CD4-positive, alpha-beta T cell (primary cell): ENCODE results near the gene MATN1. TPM values are rescaled to one million over a fixed set of nuclear protein-coding genes. Genes with fewer than 3 reads are reported as not detected.
A peak's percentile ranks its signal among the peaks of the same experiment; 100 is the strongest.

Experiments used
- ATAC-seq: fragments of 200-7000 bp; cut with Tn5 transposase; one replicate; pipeline ENCODE4 v1.10.0; 2022; ENCODE audit warnings: mild to moderate bottlenecking; ENCODE audit not compliant: poor library complexity
- CTCF ChIA-PET: fragments of 350-600 bp; sonication (Branson Sonifier 250); formaldehyde crosslinking; loops from one replicate; lab custom pipeline; 2021; ENCODE audit warnings: antibody characterized with exemption, inconsistent platforms; lab: Charles Lee
- POLR2A ChIA-PET: fragments of 350-600 bp; sonication (Branson Sonifier 250); formaldehyde crosslinking; loops from one replicate; lab custom pipeline; 2021; ENCODE audit warnings: antibody characterized with exemption, inconsistent platforms; lab: Charles Lee
- DNase-seq, 14 experiments: peaks; one replicate each; pipeline ENCODE4 v3.0.0-alpha.2; 2013 to 2020; ENCODE audit warnings: mixed read lengths in 2 of 14
- H3K27ac ChIP-seq, 2 donors: one replicate each; pipeline versions ENCODE4 v1.5.1 to v1.7.0; 2013; ENCODE audit warnings: low read length in 2 of 2, low read depth in 1 of 2, mild to moderate bottlenecking in 1 of 2
- H3K27me3 ChIP-seq, 2 experiments: 1 replicate in 1 of 2; 2 replicates in 1 of 2; pipeline versions ENCODE4 v1.6.1 to v1.7.0; 2013; ENCODE audit warnings: low read length in 2 of 2, control low read depth in 1 of 2, mild to moderate bottlenecking in 1 of 2, moderate library complexity in 1 of 2; ENCODE audit not compliant: insufficient read depth in 2 of 2, control insufficient read depth in 1 of 2
- H3K36me3 ChIP-seq: one replicate; pipeline ENCODE4 v1.6.1; 2013; ENCODE audit warnings: low read length, control low read depth; ENCODE audit not compliant: insufficient read depth
- H3K4me1 ChIP-seq: one replicate; pipeline ENCODE4 v1.6.1; 2013; ENCODE audit warnings: low read length, control low read depth; ENCODE audit not compliant: insufficient read depth
- H3K4me3 ChIP-seq: one replicate; pipeline ENCODE4 v1.5.1; 2013; ENCODE audit warnings: mild to moderate bottlenecking, low read length, moderate library complexity
- H3K9me3 ChIP-seq, 2 experiments: 1 replicate in 1 of 2; 2 replicates in 1 of 2; pipeline versions ENCODE4 v1.6.1 to v1.7.0; 2013; ENCODE audit warnings: low read length in 2 of 2, mild to moderate bottlenecking in 2 of 2, control low read depth in 1 of 2, moderate library complexity in 1 of 2; ENCODE audit not compliant: control insufficient read depth in 1 of 2, insufficient read depth in 1 of 2
- H3K27ac Mint-ChIP-seq: one replicate; pipeline ENCODE4 v1.8.0; 2020; ENCODE audit warnings: mixed read lengths
- H3K27me3 Mint-ChIP-seq: one replicate; pipeline ENCODE4 v1.8.0; 2021; ENCODE audit warnings: mixed read lengths
- H3K36me3 Mint-ChIP-seq: one replicate; pipeline ENCODE4 v1.8.0; 2021; ENCODE audit warnings: low read depth, mixed read lengths
- H3K4me1 Mint-ChIP-seq: one replicate; pipeline ENCODE4 v1.8.0; 2021; ENCODE audit warnings: low read depth, mixed read lengths
- H3K4me3 Mint-ChIP-seq: one replicate; pipeline ENCODE4 v1.8.0; 2020; ENCODE audit warnings: mild to moderate bottlenecking, mixed read lengths
- H3K9me3 Mint-ChIP-seq: one replicate; pipeline ENCODE4 v1.8.0; 2020; ENCODE audit warnings: mixed read lengths
- CTCF ChIP-seq: fragments of 200-600 bp; IDR thresholded peaks from one replicate; pipeline ENCODE4 v1.8.0; 2022; ENCODE audit warnings: antibody characterized with exemption, mild to moderate bottlenecking
- intact Hi-C, 2 experiments: fragments of 100-400 bp; cut with DNase I in 1 of 2; cut with micrococcal nuclease in 1 of 2; formaldehyde crosslinking; loops; one replicate each; pipeline versions ENCODE4 v1.15.1 to v1.9.0; 2023 to 2025; cut with DNase I, micrococcal nuclease
- total RNA-seq, 174 experiments: library from RNA in 2 of 174; stranded (reverse) in 2 of 174; gene quantifications; one replicate each; pipeline ENCODE4 v1.2.3 and lab custom pipeline; 2021 to 2026

The MATN1 gene
- total RNA-seq, 2 experiments from 2014 or later = 2.5 to 2.7 TPM

- H3K27me3 ChIP-seq = no peaks in the 10 kb centered on the region
- Mint-ChIP-seq H3K27ac (peak overlapping the region; percentile 96), H3K36me3 (peaks cover 100% of the 10 kb centered on the region), H3K9me3 (no peaks in the 10 kb centered on the region), H3K4me1 (peaks cover 57% of the 10 kb centered on the region), H3K27me3 (no peaks in the 10 kb centered on the region), H3K4me3 (peak overlapping the region; percentile 32)
- no peak overlapping the region for H3K4me3 ChIP-seq
- ATAC-seq (no peak), DNase-seq (no peak)
- intact Hi-C loops = no loop called here
- no peaks in the 10 kb centered on the region for H3K9me3 ChIP-seq
- peak overlapping the region in 1 of 2 donors; percentile 35 for H3K27ac ChIP-seq
- peaks cover 97% of the 10 kb centered on the region for H3K36me3 ChIP-seq
- CTCF ChIA-PET = interaction anchor here (1.4 to 1.9 kb wide), 2 partner anchors 41 kb away, joined by 6 read pairs; no protein-coding TSS in a partner anchor
- POLR2A ChIA-PET = interaction anchor here (1.1 to 2.5 kb wide), 3 partner anchors 8 to 23 kb away, joined by 3 to 11 read pairs (median 5); partner anchors contain the start of gene LAPTM5
- no peak for TF ChIP-seq CTCF
- H3K4me1 ChIP-seq = peaks cover 55% of the 10 kb centered on the region
These were observed 14.8 kb upstream of the MATN1 start for GRCh38 chr1:30738040-30738714.

GRCh38 chr1:30737357-30738039 is 14.1 kb upstream of the MATN1 start:
- Mint-ChIP-seq H3K27ac (peak overlapping the region; percentile 96), H3K4me1 (peaks cover 51% of the 10 kb centered on the region), H3K27me3 (no peaks in the 10 kb centered on the region), H3K36me3 (peaks cover 100% of the 10 kb centered on the region), H3K4me3 (no peak overlapping the region), H3K9me3 (no peaks in the 10 kb centered on the region)
- H3K4me3 ChIP-seq = no peak overlapping the region
- H3K36me3 ChIP-seq = peaks cover 97% of the 10 kb centered on the region
- POLR2A ChIA-PET = interaction anchor here (0.7 to 2.5 kb wide), 3 partner anchors 13 to 23 kb away, joined by 3 to 11 read pairs (median 5); partner anchors contain the start of gene LAPTM5
- H3K27ac ChIP-seq = peak overlapping the region in 1 of 2 donors; percentile 35
- CTCF ChIA-PET = interaction anchor here (1.9 kb wide), 1 partner anchor 42 kb away, joined by 6 read pairs; no protein-coding TSS in a partner anchor
- DNase-seq (no peak), ATAC-seq (no peak)
- no peak for TF ChIP-seq CTCF
- H3K9me3 ChIP-seq = no peaks in the 10 kb centered on the region
- intact Hi-C loops = no loop called here
- no peaks in the 10 kb centered on the region for H3K27me3 ChIP-seq
- peaks cover 48% of the 10 kb centered on the region for H3K4me1 ChIP-seq

GRCh38 chr1:30735668-30736498 is 12.5 kb upstream of the MATN1 start:
- Mint-ChIP-seq H3K4me1 (peaks cover 46% of the 10 kb centered on the region), H3K27ac (peak overlapping the region; percentile 96), H3K9me3 (no peaks in the 10 kb centered on the region), H3K27me3 (no peaks in the 10 kb centered on the region), H3K4me3 (peak overlapping the region; percentile 35), H3K36me3 (peaks cover 99% of the 10 kb centered on the region)
- intact Hi-C loops = no loop called here
- H3K4me3 ChIP-seq = no peak overlapping the region
- H3K36me3 ChIP-seq = peaks cover 84% of the 10 kb centered on the region
- no peaks in the 10 kb centered on the region for H3K27me3 ChIP-seq
- DNase-seq (no peak), ATAC-seq (no peak)
- H3K27ac ChIP-seq = no peak overlapping the region
- CTCF ChIA-PET = interaction anchor here (1.0 to 1.9 kb wide), 2 partner anchors 9 to 44 kb away, joined by 3 to 6 read pairs; no protein-coding TSS in a partner anchor
- no peak for TF ChIP-seq CTCF
- POLR2A ChIA-PET = interaction anchor here (1.1 to 7.1 kb wide), 4 partner anchors 9 to 22 kb away, joined by 3 to 74 read pairs (median 8); partner anchors contain the start of gene LAPTM5
- H3K4me1 ChIP-seq = peaks cover 45% of the 10 kb centered on the region
- H3K9me3 ChIP-seq = no peaks in the 10 kb centered on the region
